Iris pigment epithelial cell (primary cell): Measurements from ENCODE around the gene PRR7.
A peak's percentile ranks its signal among the peaks of the same experiment; 100 is the strongest.

ENCODE experiments used
- DNase-seq: peaks from one replicate; pipeline ENCODE4 v3.0.0-alpha.2; 2011; ENCODE audit warnings: low read depth

PRR7 gene

DNA sequence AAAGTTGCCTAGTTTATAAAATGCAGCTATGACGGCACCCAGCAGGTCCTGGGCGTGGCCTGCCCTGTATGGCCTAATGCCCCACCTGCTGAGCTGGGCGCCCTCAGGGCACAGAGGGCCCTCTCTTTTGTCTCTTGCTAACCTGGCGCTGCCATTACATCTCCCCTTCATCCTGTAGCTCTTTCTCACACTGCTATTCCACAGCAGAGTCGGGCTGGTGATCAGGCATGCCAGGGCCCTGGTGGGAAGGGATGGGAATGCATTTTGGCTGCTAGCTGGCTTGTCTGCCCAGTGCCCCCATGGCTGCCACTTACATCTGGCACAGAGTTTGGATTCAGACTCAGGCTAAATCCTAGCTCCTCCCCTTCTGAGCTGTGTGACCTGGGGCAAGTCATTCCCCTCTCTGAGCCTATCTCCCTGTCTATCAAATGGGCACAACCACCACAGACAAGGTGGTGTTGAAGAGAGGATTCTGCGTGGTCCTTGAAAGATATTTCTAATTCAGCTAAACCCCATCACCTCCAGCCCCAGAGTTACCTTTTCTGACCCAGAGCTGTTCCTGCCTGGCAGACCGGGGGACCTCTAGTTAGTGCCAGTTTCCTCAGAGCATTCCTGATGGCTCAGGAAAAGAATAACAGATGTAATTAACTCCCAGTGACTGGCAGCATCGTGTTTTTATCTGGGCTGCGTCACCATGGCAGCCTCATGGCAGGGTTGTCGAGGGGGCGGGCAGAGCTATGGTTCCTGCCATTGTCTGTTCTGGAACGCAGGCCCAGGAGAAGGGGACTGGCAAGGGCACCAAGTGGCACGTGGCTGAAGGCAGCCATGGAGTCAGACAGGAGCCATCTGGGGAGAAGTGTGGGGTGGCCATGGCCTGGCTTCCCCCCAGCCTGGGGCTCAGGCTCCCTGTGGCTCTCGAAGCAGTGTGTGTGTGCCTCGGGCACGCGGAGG, 6.3 kb downstream of the PRR7 start:
- no peak for DNase-seq

DNA sequence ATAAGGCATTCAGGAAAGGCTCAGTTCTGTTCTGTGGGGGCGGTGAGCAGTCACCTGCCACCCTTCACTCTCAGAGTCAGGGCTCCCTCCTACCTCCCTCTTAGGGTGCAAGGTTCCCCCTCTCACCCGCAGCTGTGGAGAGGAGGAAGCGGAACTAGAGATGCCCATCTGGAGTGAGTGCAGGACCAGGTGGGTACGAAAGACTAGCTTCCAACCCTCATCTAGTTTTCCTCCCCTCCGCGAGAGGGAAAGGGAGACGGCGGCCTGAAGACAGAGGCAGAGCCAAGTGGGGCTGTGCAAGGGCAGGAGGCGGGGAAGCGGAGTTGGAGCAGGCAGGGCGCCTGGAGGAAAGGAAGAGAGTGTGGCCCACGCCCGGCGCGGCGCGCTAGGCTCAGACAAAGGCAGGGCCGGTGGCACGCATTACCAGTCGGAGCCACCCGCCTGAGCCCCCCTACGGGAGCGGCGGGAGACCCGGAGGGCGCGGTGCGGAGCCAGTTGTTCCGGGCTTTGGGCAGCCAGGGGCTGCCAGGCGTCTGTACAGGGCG, 7.3 kb downstream of the PRR7 start:
- DNase-seq = no peak

DNA sequence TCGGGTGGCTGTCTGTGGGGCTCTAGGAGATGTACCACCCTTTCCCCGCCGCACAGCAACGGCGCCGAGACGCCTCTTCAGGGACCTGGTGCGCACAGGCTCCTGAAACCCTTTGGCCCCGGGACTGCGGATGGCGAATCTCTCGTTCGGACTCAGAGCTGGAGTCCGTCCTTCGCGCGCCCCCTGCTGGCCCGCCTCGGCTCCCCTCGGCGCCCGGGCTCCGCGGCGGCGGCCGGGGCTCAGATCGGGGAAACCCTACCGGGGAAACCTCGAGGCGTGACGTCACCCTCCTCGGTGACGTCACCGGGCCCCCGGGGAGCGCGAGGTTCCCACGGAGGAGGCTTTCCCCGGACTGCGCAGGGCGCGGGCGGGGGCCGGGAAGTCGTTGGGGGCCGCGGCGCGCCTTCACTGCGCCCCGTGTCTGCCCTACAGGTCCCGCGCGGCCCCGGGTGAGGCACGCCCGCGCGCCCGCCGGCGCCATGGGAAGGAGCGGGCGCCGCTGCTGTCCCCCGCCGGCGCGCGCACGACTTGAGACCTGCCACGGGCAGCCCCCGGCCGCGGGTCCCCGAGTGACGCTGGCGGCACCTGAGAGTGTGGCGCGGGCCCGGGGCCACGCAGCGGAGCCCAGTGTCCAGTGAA, 7.9 kb downstream of the PRR7 start:
- DNase-seq = peak; percentile 81

DNA sequence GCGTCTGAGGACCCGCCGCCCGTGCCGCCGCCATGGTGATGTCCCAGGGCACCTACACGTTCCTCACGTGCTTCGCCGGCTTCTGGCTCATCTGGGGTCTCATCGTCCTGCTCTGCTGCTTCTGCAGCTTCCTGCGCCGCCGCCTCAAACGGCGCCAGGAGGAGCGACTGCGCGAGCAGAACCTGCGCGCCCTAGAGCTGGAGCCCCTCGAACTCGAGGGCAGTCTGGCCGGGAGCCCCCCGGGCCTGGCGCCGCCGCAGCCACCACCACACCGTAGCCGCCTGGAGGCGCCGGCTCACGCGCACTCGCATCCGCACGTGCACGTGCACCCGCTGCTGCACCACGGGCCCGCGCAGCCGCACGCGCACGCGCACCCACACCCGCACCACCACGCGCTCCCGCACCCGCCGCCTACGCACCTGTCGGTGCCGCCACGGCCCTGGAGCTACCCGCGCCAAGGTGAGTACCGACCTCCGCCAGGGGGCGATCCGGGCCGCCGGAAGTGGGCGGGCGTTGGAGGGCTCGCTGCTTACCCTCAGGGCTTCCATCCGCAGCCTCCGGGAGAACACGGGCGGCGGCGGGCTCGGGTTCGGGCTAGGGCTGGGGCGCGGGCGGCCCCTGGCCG, 8.5 kb downstream of the PRR7 start:
- DNase-seq = peak; percentile 73

DNA sequence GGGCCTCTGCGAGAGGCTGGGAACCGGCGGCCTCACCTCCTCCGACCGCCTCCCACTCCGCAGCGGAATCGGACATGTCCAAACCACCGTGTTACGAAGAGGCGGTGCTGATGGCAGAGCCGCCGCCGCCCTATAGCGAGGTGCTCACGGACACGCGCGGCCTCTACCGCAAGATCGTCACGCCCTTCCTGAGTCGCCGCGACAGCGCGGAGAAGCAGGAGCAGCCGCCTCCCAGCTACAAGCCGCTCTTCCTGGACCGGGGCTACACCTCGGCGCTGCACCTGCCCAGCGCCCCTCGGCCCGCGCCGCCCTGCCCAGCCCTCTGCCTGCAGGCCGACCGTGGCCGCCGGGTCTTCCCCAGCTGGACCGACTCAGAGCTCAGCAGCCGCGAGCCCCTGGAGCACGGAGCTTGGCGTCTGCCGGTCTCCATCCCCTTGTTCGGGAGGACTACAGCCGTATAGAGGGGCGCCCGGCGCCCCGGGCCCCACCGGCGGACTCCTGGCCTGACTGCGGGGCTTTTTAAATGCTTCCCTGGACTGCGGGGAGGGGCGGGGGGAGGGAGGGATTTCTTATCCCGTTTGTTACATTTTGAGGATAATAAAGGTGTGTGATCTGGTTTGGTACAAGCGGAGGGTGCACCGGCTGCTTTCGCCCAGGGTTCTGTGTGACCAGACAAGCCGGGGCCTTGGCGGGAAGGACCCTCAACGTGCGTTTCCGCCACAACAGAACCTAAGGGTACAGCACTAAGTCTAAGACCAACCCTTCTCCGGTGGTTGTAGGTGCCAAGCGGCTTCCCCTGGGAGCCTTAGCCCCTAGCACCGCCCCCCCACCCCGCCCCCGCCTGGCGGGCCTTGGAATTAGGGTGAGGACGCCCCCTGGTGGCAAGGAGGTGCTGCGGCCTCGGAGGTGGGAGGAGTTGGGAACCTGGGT, 9.3 kb downstream of the PRR7 start:
- DNase-seq = peak; percentile 83

GRCh38 chr5:177456591-177456964, 10.0 kb downstream of the PRR7 start:
- no peak for DNase-seq

DNA sequence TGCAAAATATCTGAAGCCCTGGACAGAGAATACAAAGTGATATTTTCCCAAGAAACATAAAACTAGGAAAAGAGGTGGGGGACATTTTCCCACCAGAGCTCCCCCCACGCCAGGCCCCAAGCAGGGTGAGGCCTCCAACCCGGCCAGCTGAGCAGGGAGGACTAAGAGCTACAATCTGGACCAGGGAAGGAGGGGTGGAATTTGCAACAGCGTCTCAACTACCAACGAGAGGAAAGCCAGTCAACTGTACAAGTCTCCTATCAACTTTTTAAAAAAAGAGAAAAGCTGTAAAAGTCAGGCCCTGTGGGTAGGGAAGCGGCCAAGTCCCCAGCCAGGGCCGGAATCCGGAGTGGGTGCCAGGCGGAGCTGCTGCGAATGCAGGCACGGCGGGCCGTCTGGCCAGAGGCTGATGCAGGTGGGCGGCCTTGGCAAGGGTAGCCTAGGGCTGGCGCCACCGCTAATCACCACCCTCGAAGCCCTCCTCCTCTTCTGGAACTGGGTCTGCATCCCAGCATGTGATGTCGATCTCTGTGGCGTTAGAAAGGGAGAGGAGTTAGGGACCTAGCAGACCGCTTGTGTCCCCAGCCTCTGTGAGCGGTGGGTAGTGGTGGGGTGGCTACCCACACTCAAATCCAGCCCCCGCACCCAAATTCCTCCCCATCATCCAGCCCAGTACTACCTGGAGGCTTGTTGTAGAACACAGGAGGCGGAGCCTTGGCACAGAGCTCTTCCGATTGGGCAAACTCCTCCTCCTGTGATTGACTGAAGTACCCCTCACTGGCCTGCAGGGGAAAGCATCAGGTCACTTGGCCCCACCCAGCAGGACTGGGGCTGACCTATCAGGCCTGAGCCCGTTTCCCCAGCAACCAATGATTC, 10.6 kb downstream of the PRR7 start:
- peak; percentile 98 for DNase-seq

- no peak for DNase-seq
Measured at GRCh38 chr5:177457852-177458681, 11.5 kb downstream of the PRR7 start.

DNA sequence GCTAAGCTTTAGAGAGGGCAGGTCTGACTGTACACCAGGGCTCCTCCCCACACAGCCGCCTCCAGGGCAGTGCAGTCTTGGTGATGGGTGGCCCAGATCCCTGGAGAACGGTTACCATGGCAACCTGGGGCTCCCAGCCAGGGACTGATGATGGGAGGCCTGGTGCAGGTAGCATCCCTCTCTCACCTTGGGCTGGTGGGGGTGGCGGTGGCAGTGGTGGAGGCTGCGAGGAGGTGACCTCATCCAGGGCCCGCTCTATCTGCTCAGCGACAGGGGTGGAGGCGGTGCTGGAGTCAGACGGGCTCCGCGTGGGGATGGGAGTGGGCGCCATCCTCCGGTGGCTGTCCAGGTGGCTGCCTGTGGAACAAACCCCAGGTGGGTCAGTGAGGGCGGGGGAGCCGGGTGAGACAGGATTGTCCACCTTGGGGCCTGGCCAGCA, 12.3 kb downstream of the PRR7 start:
- DNase-seq = no peak

- DNase-seq = no peak
Measured at GRCh38 chr5:177459357-177459756, 12.7 kb downstream of the PRR7 start.

DNA sequence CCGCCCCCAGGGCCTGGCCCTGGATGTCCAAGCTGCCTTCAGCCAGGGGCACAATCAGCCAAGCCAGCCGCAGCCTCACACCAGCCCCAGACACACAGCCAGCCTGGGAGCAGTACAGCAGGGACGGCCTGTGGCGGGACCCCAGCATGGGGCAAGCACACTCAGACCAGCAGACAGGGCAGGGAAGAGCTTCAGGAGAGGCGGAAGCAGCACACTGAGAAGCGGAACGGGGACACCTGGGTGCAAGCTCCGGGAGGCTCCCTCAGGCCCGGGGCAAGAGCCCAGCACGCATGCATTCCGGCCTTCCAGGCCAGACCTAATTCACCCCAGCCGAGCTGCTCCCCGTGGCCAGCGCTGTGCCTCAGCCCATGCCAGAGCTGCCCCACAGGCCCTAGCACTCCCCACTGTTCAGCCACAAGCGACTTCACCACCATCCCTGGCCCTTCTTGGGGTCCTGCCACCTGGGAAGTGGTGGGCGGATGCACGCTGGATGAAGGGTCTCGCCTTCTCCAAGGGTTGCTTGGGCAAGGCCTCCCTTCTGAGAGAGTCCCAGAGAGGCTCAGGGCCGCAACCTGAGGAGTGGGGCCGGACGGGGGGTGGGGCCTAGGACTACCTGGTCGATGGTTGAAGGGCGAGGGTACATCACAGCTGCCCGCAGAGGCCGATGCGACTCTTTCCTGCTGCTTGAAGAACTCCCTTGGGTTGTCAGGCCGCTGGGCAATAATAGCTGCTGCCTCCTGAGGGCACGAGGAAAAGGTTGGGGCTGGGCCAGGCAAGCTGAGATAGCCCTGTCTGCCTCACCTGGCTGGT, 13.4 kb downstream of the PRR7 start:
- no peak for DNase-seq

DNA sequence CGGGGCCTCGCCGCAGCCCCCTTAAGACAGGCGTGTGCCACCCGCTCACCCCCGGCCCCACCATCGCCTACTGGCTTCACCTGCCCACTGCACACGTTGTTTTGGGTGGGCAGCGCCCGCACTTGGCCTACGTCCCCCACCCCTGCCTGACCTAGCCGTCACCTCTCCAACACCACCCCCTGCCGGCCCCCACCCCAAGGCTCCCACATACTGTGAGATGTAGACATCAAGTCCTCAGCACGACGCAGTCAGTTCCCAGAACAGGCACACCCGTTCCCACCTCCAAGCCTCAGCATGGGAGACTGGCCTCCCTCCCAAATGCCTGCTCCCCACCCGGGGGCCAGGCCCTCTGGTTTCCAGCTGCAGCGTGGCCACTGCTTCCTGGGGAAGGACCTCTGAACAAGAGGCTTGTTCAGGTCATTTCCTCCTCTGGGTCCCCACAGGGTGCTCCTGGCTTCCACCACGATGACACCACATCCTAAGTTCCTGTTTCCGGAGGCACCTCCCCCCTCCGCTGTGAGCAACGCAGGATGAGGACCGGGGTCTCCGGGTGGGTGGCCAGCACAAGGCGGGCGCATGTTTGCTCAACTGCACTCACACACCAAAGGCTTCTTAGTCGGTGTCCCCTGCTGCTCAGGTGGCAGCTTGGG, 15.5 kb downstream of the PRR7 start:
- no peak for DNase-seq

- DNase-seq = no peak
Measured at GRCh38 chr5:177465044-177465443, 18.4 kb downstream of the PRR7 start.

GRCh38 chr5:177466861-177467260, 20.2 kb downstream of the PRR7 start:
- no peak for DNase-seq

DNA sequence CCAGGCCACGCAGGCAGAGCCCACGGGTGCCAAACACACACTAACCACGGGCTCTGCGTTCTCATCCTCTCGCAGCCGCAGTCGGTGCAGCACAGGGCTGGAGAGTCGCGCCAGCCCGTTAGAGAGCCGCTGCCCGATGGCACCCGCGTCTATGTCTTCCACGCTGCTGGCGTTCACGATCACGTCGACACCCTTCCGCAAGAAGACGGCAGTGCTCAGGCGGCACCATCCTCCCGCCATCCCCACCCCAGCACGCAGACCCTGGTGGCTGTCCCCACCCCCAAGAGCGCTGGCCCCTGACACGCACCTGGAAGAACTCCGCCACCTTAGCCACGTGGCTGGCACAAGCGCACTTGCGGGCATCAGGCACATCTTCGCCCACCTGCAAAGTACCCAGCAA, 20.8 kb downstream of the PRR7 start:
- no peak for DNase-seq

GRCh38 chr5:177468329-177468684, 21.7 kb downstream of the PRR7 start:
- no peak for DNase-seq

GRCh38 chr5:177468685-177469628, 22.3 kb downstream of the PRR7 start:
- peak; percentile 85 for DNase-seq
